ENCODE data around the gene SH2B2.
"Not testable (repeated sequence)": the region's sequence is repeated elsewhere in the genome, so short reads cannot be mapped to it uniquely, and the experiment has no call there.

DNA sequence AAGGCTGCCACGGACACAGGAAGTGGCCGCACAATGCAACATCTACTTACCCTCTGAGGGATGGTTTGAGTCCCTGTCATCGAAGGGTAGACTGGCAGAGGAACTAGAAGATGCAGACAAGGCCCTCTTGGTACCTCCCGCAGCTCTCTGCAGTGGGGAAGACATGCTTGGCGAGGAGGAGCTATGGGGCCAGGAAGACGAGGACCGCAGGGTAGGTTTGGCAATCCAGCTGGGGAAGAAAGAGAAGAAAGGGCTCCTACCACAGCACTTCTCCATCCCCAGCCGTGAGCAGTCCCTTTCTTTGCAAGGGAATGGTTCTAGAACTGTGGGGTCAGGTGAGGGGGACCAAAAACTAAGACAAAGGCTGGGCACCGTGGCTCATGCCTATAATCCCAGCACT lies 42.7 kb downstream of the SH2B2 start:
- TF ChIP-seq, protein P1, sequence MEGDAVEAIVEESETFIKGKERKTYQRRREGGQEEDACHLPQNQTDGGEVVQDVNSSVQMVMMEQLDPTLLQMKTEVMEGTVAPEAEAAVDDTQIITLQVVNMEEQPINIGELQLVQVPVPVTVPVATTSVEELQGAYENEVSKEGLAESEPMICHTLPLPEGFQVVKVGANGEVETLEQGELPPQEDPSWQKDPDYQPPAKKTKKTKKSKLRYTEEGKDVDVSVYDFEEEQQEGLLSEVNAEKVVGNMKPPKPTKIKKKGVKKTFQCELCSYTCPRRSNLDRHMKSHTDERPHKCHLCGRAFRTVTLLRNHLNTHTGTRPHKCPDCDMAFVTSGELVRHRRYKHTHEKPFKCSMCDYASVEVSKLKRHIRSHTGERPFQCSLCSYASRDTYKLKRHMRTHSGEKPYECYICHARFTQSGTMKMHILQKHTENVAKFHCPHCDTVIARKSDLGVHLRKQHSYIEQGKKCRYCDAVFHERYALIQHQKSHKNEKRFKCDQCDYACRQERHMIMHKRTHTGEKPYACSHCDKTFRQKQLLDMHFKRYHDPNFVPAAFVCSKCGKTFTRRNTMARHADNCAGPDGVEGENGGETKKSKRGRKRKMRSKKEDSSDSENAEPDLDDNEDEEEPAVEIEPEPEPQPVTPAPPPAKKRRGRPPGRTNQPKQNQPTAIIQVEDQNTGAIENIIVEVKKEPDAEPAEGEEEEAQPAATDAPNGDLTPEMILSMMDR (conservative IDR thresholded peaks at IDR 0.05 in 1 of 2, IDR thresholded peaks at IDR 0.05 in 1 of 2; ENCODE audit: low read depth in 1 of 2, low read length in 2 of 2) = not testable (repeated sequence)
- not testable (repeated sequence) for TF ChIP-seq EZH2 (IDR thresholded peaks at IDR 0.05; ENCODE audit: low read length, missing control alignments)

Measured in fibroblast of lung (primary cell).